IgD-negative memory B cell (primary cell): ENCODE measurements around the gene L3MBTL3. TPM values are rescaled to one million over a fixed set of nuclear protein-coding genes. Genes with fewer than 3 reads are reported as not detected.
A peak's percentile ranks its signal among the peaks of the same experiment; 100 is the strongest.

ENCODE experiments used
- H3K27ac Mint-ChIP-seq, 3 donors: one replicate each; pipeline ENCODE4 v1.8.0; 2020 to 2022; ENCODE audit warnings: mild to moderate bottlenecking in 3 of 3, mixed read lengths in 3 of 3, moderate library complexity in 1 of 3
- H3K27me3 Mint-ChIP-seq: one replicate; pipeline ENCODE4 v1.8.0; 2021; ENCODE audit warnings: mixed read lengths
- H3K36me3 Mint-ChIP-seq: one replicate; pipeline ENCODE4 v1.8.0; 2020; ENCODE audit warnings: mild to moderate bottlenecking, mixed read lengths
- H3K4me1 Mint-ChIP-seq, 3 donors: one replicate each; pipeline ENCODE4 v1.8.0; 2020 to 2022; ENCODE audit warnings: mixed read lengths in 3 of 3, mild to moderate bottlenecking in 1 of 3
- H3K4me3 Mint-ChIP-seq, 4 donors: one replicate each; pipeline ENCODE4 v1.8.0; 2020 to 2022; ENCODE audit warnings: mild to moderate bottlenecking in 4 of 4, mixed read lengths in 4 of 4, moderate library complexity in 3 of 4
- H3K9me3 Mint-ChIP-seq, 3 donors: one replicate each; pipeline ENCODE4 v1.8.0; 2020 to 2021; ENCODE audit warnings: mixed read lengths in 3 of 3, mild to moderate bottlenecking in 1 of 3
- polyA plus RNA-seq: library from polyadenylated mRNA; unstranded; fragments of 300-500 nt; fragmentation: Illumina TruSeq; gene quantifications from one replicate; pipeline ENCODE4 v1.2.3, GENCODE V29; 2021

L3MBTL3 gene
- polyA plus RNA-seq, 1 donor from 2014 or later, result 13.5 TPM

DNA sequence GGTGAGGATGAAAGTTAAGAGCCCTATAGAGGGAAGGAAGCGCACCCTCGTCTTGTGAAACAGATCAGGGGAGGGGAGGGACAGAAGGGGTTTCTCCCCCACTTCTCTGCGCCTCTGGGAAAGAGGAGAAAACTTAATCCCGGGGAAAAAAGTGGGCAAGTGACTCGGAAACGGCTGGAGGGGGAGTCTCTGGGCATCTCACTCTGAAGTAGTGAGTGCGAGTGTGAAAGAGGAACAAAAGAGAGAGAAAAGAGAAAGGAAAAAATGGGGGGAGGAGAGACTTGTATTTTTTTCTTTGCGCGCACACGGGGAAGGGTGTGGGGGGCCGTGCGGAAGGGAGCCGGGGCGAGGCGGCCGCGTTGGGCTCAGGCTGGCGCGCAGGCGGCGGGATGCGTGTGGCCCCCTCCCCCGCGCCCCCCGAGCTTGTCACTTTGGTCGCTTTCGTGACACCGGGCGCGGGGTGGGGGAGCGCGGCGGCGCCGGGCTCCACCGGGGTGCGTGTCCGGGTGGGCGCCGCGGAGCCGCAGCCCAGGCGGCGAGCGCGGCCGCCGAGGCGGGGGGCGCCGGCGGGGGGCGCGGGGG is 454 bp downstream of the L3MBTL3 start:
- H3K4me1 Mint-ChIP-seq, result peaks cover 9 to 24% (median 16%) of the 10 kb centered on the region in 3 donors
- no peaks in the 10 kb centered on the region for H3K9me3 Mint-ChIP-seq

DNA sequence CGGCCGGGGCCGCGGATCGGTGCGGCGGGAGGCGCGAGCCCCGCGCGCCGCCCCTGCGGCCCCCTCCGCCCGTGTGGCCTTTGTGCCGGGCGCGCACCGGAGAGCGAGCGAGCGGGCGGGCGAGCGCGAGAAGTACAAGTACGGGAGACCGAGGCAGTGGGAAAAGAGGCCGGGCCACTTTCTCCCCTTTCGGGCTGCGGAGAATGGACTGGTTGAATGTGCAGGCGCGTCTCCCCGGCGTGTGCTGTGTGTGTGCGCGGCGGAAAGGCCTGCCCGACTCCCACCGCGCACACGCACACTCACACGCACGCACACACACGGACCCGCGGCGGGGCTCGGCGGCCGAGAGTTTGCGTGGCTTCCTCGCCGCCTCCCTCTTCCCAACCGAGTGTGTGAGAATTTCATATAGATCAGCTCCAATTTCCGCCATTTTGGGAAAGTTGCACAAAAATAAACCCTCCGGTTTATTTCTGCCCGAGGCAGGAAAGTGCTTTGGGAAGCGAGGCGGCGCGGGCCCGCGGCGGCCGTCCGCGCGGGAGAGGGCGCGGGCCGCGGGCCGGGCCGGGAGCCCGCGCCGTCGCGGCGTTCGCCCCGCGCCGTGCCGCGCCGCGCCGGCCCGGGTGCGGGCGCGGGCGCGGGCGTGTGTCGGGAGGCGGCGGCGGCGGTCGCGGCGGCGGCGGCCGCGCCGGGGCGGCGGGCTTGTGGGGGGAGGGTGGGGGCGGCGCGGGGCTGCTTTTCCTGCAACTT is 1.1 kb downstream of the L3MBTL3 start:
- Mint-ChIP-seq H3K27ac (peak overlapping the region; percentile 81 to 98 (median 98)), H3K36me3 (no peaks in the 10 kb centered on the region), H3K9me3 (no peaks in the 10 kb centered on the region), H3K27me3 (no peaks in the 10 kb centered on the region), H3K4me1 (peaks cover 9 to 26% (median 16%) of the 10 kb centered on the region in 3 donors), H3K4me3 (peak overlapping the region; percentile 94 to 100 (median 96))

More for the DNA sequence above, 454 bp downstream of the L3MBTL3 start:
- no peaks in the 10 kb centered on the region for H3K27me3 Mint-ChIP-seq
- peak overlapping the region; percentile 97 to 100 (median 100) for H3K4me3 Mint-ChIP-seq
- H3K27ac Mint-ChIP-seq, result peak overlapping the region; percentile 98
- no peaks in the 10 kb centered on the region for H3K36me3 Mint-ChIP-seq

- peak overlapping the region; percentile 97 to 100 (median 100) for H3K4me3 Mint-ChIP-seq
These were observed 1.9 kb downstream of the L3MBTL3 start for GRCh38 chr6:130020073-130020906.

DNA sequence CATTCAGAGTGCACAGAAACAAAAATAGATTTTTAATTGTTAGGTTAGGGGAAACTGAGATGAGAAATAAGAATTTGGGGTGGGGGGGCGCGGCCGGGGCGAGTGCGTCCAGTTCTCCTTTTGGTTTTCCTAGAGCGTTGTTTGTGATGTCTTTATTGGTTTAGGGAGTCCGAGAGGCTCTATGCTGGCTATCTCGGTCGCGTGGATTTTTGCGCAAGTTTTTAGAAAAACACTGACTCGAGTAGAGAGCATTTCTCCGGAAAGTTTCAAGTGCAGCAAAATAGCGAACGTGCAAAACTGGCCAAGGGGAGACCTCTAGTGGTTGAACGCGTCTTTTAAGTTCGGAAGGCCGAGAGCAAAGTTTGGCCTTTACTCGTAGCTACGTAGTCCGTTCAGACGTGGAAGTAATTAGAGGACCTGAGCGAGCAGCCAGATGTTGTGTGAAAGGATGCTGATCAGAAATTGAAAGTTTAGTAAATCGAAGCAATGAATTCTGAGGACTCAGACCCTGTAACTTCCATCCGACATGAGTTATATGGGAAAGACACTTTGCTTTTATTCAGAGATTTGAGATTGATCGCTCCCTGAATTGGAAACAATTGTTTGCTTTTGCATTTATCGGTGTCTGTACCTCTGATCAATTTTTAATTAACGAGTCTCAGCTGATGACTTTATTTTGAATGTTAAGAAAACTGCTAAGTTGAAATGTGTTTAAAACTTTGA is 2.7 kb downstream of the L3MBTL3 start:
- Mint-ChIP-seq H3K9me3 (no peaks in the 10 kb centered on the region), H3K27ac (peak overlapping the region; percentile 96 to 99 (median 99)), H3K36me3 (no peaks in the 10 kb centered on the region), H3K4me3 (peak overlapping the region; percentile 97 to 100 (median 100)), H3K4me1 (peaks cover 16 to 38% (median 19%) of the 10 kb centered on the region in 3 donors), H3K27me3 (no peaks in the 10 kb centered on the region)

More at GRCh38 chr6:130020073-130020906, 1.9 kb downstream of the L3MBTL3 start:
- Mint-ChIP-seq H3K27ac (peak overlapping the region; percentile 96 to 99 (median 99)), H3K36me3 (no peaks in the 10 kb centered on the region), H3K27me3 (no peaks in the 10 kb centered on the region), H3K4me1 (peaks cover 9 to 33% (median 16%) of the 10 kb centered on the region in 3 donors), H3K9me3 (no peaks in the 10 kb centered on the region)

DNA sequence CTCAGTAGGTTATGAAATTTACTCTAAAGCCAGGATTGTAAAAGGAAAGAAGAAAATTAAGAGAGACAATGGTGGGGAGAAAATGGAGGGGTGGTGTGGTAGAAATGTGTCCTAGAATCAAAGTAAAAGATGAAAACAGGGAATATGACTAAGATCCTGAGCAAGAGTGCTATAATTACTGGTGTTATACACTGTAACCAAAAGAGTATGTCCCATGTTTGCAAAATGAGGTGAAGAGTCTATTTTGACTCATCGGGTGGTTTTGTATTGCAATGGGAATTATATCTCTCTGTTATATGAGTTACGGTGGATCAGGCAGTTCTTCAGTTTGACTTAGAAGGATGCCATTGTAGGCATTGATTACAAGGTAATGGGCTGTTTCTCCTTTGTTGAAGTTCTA is 8.5 kb downstream of the L3MBTL3 start:
- Mint-ChIP-seq H3K4me1 (peaks cover 30 to 48% (median 39%) of the 10 kb centered on the region in 3 donors), H3K36me3 (no peaks in the 10 kb centered on the region), H3K27me3 (no peaks in the 10 kb centered on the region), H3K9me3 (no peaks in the 10 kb centered on the region), H3K27ac (peak overlapping the region in 1 of 3 donors; percentile 77), H3K4me3 (no peak overlapping the region)

- Mint-ChIP-seq H3K4me1 (peaks cover 28 to 53% (median 39%) of the 10 kb centered on the region in 3 donors), H3K9me3 (peaks cover 0 to 1% (median 0%) of the 10 kb centered on the region in 3 donors), H3K27ac (peak overlapping the region; percentile 49 to 81 (median 73)), H3K27me3 (no peaks in the 10 kb centered on the region), H3K4me3 (peak overlapping the region in 3 of 4 donors; percentile 36 to 75 (median 65)), H3K36me3 (no peaks in the 10 kb centered on the region)
These were observed 9.6 kb downstream of the L3MBTL3 start for GRCh38 chr6:130027948-130028347.

- Mint-ChIP-seq H3K4me3 (no peak overlapping the region), H3K27me3 (no peaks in the 10 kb centered on the region), H3K36me3 (no peaks in the 10 kb centered on the region), H3K27ac (peak overlapping the region; percentile 6 to 70 (median 39)), H3K4me1 (peaks cover 31 to 51% (median 45%) of the 10 kb centered on the region in 3 donors), H3K9me3 (peaks cover 0 to 1% (median 0%) of the 10 kb centered on the region in 3 donors)
These were observed 10.8 kb downstream of the L3MBTL3 start for GRCh38 chr6:130029163-130029562.

- H3K27ac Mint-ChIP-seq, result peak overlapping the region in 1 of 3 donors; percentile 73
- peaks cover 0 to 1% (median 0%) of the 10 kb centered on the region in 3 donors for H3K9me3 Mint-ChIP-seq
- peaks cover 4% of the 10 kb centered on the region for H3K36me3 Mint-ChIP-seq
- H3K4me3 Mint-ChIP-seq, result no peak overlapping the region
- H3K4me1 Mint-ChIP-seq, result peaks cover 25 to 51% (median 40%) of the 10 kb centered on the region in 3 donors
- no peaks in the 10 kb centered on the region for H3K27me3 Mint-ChIP-seq
These were observed 14.5 kb downstream of the L3MBTL3 start for GRCh38 chr6:130032758-130033340.

DNA sequence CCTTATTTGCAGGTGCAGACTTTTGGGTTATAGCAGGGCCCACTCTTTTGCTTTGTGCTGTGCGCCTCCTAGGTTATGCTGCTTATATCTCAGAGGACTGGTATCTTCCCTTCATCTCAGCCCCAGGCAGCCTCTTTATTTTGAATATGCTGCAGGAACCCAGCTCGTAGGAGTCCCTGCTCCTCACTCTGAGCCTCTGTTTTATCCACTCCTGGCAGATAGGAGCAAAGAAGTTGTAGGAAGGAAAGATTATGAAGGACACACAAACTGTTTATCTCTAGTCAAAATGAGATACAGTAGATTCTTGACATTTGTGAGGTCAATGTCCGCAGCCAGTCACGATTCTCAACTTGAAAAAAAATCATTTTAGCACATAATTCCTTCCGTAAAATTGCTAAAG is 15.6 kb downstream of the L3MBTL3 start:
- Mint-ChIP-seq H3K27me3 (no peaks in the 10 kb centered on the region), H3K4me1 (peaks cover 17 to 47% (median 38%) of the 10 kb centered on the region in 3 donors), H3K4me3 (no peak overlapping the region), H3K27ac (peak overlapping the region in 1 of 3 donors; percentile 71), H3K9me3 (peaks cover 0 to 1% (median 0%) of the 10 kb centered on the region in 3 donors), H3K36me3 (peaks cover 4% of the 10 kb centered on the region)

DNA sequence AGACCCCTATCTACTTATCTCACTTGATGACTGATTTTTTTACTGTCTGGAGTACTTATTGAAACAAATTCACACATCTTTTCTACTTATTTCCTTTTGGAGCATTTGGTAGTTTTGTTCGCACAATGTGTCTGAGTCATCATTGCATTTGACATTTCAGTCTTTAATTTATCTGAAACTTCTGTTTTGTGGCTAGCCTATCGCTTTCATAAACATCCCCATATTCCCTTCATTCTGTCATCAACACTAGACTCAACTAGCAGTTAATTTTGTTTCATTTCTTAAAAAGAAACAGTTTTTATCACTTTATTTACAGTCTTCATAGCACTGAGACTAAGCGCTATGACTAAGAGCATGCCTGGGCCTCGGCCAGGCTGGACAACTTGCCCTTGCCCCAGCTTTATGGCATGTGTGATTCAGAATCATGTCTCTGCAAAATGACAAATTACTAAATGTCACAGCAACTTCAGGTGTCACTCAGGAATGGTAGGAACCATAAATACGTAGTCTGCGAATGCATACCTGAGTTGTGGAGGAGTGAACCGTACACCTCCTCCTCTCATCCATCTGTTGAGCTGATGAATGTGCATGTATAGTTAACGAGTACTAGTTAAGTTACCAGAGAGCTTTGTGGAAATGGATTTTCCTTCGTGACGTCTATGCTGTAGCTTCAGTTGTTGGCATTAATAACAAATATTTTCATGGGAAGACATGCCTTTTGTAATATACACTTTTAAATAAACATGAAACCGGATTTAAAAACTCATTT is 16.2 kb downstream of the L3MBTL3 start:
- Mint-ChIP-seq H3K27me3 (no peaks in the 10 kb centered on the region), H3K4me3 (no peak overlapping the region), H3K4me1 (peaks cover 21 to 47% (median 44%) of the 10 kb centered on the region in 3 donors), H3K27ac (peak overlapping the region in 1 of 3 donors; percentile 71), H3K9me3 (peaks cover 0 to 1% (median 0%) of the 10 kb centered on the region in 3 donors), H3K36me3 (peaks cover 4% of the 10 kb centered on the region)

DNA sequence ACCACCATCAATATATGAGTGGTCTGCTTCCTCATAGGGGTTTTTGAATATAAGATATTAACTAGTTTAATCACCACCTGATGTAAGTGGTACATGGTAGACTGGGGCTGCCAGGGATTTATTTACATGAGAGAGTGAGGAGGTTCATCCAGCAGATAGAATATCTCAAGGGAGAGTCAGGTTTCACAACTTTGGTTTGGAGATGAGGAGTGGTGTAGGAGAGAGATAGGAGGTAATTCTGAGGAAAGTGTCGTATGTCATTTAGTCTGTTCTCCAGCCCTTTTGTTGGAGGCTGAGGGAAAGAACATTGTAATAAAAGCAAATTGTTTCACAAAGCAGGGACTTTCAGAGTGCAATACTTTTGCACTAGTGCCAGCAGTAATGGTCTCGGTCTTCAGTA is 16.8 kb downstream of the L3MBTL3 start:
- H3K27me3 Mint-ChIP-seq, result no peaks in the 10 kb centered on the region
- H3K9me3 Mint-ChIP-seq, result peaks cover 0 to 1% (median 0%) of the 10 kb centered on the region in 3 donors
- H3K4me1 Mint-ChIP-seq, result peaks cover 23 to 49% (median 47%) of the 10 kb centered on the region in 3 donors
- H3K36me3 Mint-ChIP-seq, result peaks cover 4% of the 10 kb centered on the region
- H3K27ac Mint-ChIP-seq, result no peak overlapping the region
- peak overlapping the region in 1 of 4 donors; percentile 77 for H3K4me3 Mint-ChIP-seq

GRCh38 chr6:130037207-130037811 is 18.9 kb downstream of the L3MBTL3 start:
- Mint-ChIP-seq H3K27me3 (no peaks in the 10 kb centered on the region), H3K27ac (no peak overlapping the region), H3K36me3 (peaks cover 7% of the 10 kb centered on the region), H3K4me1 (peaks cover 34 to 57% (median 55%) of the 10 kb centered on the region in 3 donors), H3K9me3 (peaks cover 0 to 1% (median 0%) of the 10 kb centered on the region in 3 donors), H3K4me3 (no peak overlapping the region)

DNA sequence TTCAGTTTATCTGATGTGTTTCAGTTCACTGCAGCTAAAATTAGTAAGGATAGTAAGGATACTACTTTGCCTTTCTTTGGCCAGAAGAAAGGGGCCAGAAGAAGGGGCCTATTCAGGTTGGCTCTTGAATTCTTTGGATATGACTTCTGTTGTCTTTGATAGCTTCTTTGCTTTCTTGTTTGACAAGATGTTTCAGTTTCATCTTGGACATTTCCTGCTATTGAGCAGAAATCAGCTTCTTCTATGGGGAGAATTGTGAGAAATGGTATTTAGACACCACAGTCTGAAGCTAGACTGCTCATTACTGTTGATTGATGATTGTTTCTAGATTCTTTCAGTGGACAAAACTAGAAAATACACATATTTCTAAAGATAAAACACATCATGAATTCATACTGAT is 23.2 kb downstream of the L3MBTL3 start:
- Mint-ChIP-seq H3K27ac (no peak overlapping the region), H3K4me3 (no peak overlapping the region), H3K4me1 (peaks cover 24 to 38% (median 30%) of the 10 kb centered on the region in 3 donors), H3K9me3 (no peaks in the 10 kb centered on the region), H3K36me3 (peaks cover 6% of the 10 kb centered on the region), H3K27me3 (no peaks in the 10 kb centered on the region)
